ENCODE measurements around the gene CTSK. TPM values are rescaled to one million over a fixed set of nuclear protein-coding genes. Genes with fewer than 3 reads are reported as not detected.

CTSK gene
- total and polyA plus RNA-seq, 2 of the 4 experiments (the other 2 are of a cell fraction), result 7.7 to 15.1 TPM

DNA sequence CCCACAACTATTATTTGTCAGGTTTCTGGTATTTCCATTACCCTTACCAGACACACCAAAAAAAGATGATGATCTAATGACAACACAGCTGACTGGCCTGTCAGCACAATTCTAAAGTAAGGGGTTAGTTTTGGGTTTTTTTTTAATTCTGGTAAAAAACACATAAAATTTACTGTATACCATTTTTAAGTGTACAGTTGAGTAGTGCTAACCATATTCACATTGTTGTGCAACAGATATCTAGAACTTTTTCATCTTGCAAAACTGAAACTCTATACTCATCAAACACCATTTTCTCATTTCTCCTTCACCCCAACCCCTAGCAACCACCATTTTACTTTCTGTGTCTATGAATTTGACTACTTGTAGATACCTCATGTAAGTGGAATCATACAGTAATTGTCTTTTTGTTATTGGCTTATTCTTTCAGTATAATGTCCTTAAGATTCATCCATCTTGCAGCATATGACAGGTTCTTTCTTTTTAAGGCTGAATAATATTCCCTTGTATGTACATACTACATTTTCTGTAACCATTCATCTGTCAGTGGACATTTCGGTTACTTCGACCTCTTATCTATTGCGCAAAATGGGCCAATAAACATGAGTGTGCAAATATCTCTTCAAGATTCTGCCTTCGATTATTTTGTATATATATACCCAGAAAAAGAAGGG, 38.5 kb upstream of the CTSK start:
- dilution Hi-C loops (cut with HindIII; ENCODE audit: low sequenced_read_pairs, unreplicated experiment), result no loop called here
- ChIA-PET POLR2A (ENCODE audit: unreplicated experiment) (no interaction called here), CTCF (no interaction called here)
- no peak overlapping the region for H3K9ac ChIP-seq (ENCODE audit: low read depth, low read length)
- ATAC-seq (ENCODE audit: low read depth), result no peak
- no peaks in the 10 kb centered on the region for H3K27me3 ChIP-seq (ENCODE audit: control insufficient read depth, insufficient read depth, low read length)
- in situ Hi-C loops (cut with MboI; ENCODE audit: low sequenced_read_pairs), result no loop called here
- no peaks in the 10 kb centered on the region for H3K9me1 ChIP-seq (ENCODE audit: insufficient read depth, low read length)
- no peak overlapping the region for H4K8ac ChIP-seq (ENCODE audit: low read depth in 2 of 2, low read length in 2 of 2)
- no peaks in the 10 kb centered on the region for H3K4me1 ChIP-seq (ENCODE audit: control insufficient read depth, insufficient read depth, low read length)
- no peak overlapping the region for H4K5ac ChIP-seq (ENCODE audit: low read depth, low read length)
- no peak overlapping the region for H3K14ac ChIP-seq (replicated peaks; ENCODE audit: low read depth, low read length)
- H3K36me3 ChIP-seq (ENCODE audit: control insufficient read depth, insufficient read depth, low read length), result peaks cover 15% of the 10 kb centered on the region
- H3K9me3 ChIP-seq (ENCODE audit: control insufficient read depth, insufficient read depth, low read length), result no peaks in the 10 kb centered on the region
- H2BK15ac ChIP-seq (ENCODE audit: low read depth, low read length), result no peak overlapping the region
- H3K23ac ChIP-seq (ENCODE audit: low read depth, low read length), result no peak overlapping the region
- H4K91ac ChIP-seq (ENCODE audit: insufficient read depth, low read depth, low read length), result no peak overlapping the region
- no peak overlapping the region for H2BK20ac ChIP-seq (ENCODE audit: low read depth, low read length)
- no peak overlapping the region for H3K56ac ChIP-seq (ENCODE audit: extremely low read depth, insufficient read depth, low read length)
- no peak overlapping the region for H2AFZ ChIP-seq (replicated peaks; ENCODE audit: low read length, poor library complexity)
- no peaks in the 10 kb centered on the region for H4K20me1 ChIP-seq (ENCODE audit: insufficient read depth, low read length)
- H3K79me1 ChIP-seq (ENCODE audit: low read depth in 1 of 2, low read length in 2 of 2), result peaks cover 0 to 7% of the 10 kb centered on the region in 2 experiments; a peak in 1 of 4 replicates
- no peak overlapping the region for H3K27ac ChIP-seq (ENCODE audit: insufficient read depth, low read length)
- H2AK9ac ChIP-seq (replicated peaks; ENCODE audit: low read depth, low read length, poor library complexity), result no peak overlapping the region
- no peak for DNase-seq
- no peak overlapping the region for H3K4me3 ChIP-seq (ENCODE audit: insufficient read depth, low read depth, low read length)
- H2AK5ac ChIP-seq (ENCODE audit: low read depth, low read length), result no peak overlapping the region
- WGBS, 2 experiments (ENCODE audit: extremely low coverage in 2 of 2, insufficient read length in 1 of 2), result no CpG with 5 or more reads among the region's 4 CpGs
- H3K4me2 ChIP-seq (ENCODE audit: low read depth, low read length), result no peak overlapping the region
- H2BK5ac ChIP-seq (ENCODE audit: low read depth, low read length, poor library complexity, severe bottlenecking), result no peak overlapping the region
- intact Hi-C loops (cut with micrococcal nuclease), result no loop called here
- no peak overlapping the region for H3K18ac ChIP-seq (ENCODE audit: low read depth, low read length)
- no peak overlapping the region for H2BK120ac ChIP-seq (ENCODE audit: low read depth, low read length)
- TF ChIP-seq MAZ (IDR thresholded peaks at IDR 0.05; ENCODE audit: borderline replicate concordance, low read depth, low read length) (no peak), USF2 (IDR thresholded peaks at IDR 0.05; ENCODE audit: low read depth, low read length) (no peak), FOS (IDR thresholded peaks at IDR 0.05; ENCODE audit: low read depth, low read length) (no peak), MAFK (IDR thresholded peaks at IDR 0.05; ENCODE audit: low read depth, low read length) (no peak)
- H3K4ac ChIP-seq (ENCODE audit: low read depth, low read length), result no peak overlapping the region
- no TSS peak for BruUV-seq (replicated peaks)

Measured in IMR-90 (cell line).